Adipocyte (in vitro differentiated cells): Measurements from ENCODE around the gene AGXT.

Experiments
- DNase-seq: peaks from one replicate; pipeline ENCODE4 v3.0.0-alpha.2; 2015; ENCODE audit warnings: low read depth
- H3K27me3 ChIP-seq: replicated peaks from 2 replicates; pipeline ENCODE4 v1.7.0; 2013; ENCODE audit warnings: mild to moderate bottlenecking, low read length, moderate library complexity; ENCODE audit not compliant: control insufficient read depth, insufficient read depth
- H3K36me3 ChIP-seq: 2 replicates; pipeline ENCODE4 v1.7.0; 2013; ENCODE audit warnings: low read length, mild to moderate bottlenecking, moderate library complexity; ENCODE audit not compliant: control insufficient read depth, insufficient read depth, severe bottlenecking
- H3K4me1 ChIP-seq: 2 replicates; pipeline ENCODE4 v1.7.0; 2013; ENCODE audit warnings: mild to moderate bottlenecking, low read length, moderate library complexity; ENCODE audit not compliant: control insufficient read depth, insufficient read depth
- H3K4me3 ChIP-seq: 2 replicates; pipeline ENCODE4 v1.7.0; 2013; ENCODE audit warnings: mild to moderate bottlenecking, low read length, moderate library complexity
- H3K9ac ChIP-seq: 2 replicates; pipeline ENCODE4 v1.7.0; 2013; ENCODE audit warnings: mild to moderate bottlenecking, low read length, moderate library complexity
- H3K9me3 ChIP-seq: 2 replicates; pipeline ENCODE4 v1.7.0; 2013; ENCODE audit warnings: mild to moderate bottlenecking, low read length, moderate library complexity; ENCODE audit not compliant: control insufficient read depth

AGXT gene

DNA sequence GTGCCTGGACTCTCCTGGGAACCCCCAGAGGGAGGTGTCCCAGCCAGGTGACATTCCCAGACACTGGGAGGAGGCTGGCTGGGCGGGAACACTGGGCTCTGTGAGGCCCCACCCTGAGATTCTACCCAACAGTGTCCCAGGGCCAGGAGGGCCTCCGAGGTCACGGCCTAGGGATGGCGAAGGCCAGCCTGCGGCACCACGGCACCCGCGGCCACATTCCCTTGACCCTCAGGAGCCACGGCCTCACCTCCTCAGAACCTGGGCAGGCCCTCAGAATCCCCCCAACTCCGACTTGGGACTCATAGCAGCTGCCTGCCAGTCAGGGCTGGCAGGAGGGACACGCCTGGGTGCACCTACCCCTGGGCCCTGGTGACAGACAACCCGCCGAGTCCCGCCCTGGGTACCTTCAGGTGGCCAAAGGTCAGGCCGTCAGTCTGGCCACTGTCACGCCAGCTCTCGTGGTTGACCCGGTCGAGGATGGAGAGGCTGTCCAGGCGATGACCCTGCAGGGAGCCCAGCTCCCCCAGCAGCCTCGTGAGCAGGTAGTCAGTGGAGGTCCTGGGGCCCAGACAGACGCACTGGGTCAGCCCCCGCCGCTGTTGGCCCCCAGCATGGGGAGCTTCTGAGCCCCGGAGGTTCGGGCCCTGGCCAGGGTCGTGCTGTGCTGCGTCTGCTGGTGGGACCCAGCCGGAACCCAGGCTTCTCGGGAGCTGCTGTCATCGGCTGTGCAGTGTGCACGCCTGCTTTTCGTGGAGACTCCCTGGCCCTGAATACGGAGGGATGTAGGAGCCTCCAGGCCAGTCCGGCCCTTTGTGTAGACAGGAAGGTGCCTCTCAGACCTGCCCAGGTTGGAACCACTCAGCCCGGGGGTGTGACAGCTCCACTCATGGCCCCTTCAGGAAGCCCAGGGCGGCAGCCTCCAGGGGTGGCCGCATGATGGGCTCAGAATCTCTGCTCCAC is 21.3 kb downstream of the AGXT start:
- Histone ChIP-seq H3K4me3 (no peak overlapping the region), H3K9ac (no peak overlapping the region), H3K4me1 (no peaks in the 10 kb centered on the region), H3K36me3 (no peaks in the 10 kb centered on the region), H3K9me3 (no peaks in the 10 kb centered on the region), H3K27me3 (no peaks in the 10 kb centered on the region)
- DNase-seq: no peak

DNA sequence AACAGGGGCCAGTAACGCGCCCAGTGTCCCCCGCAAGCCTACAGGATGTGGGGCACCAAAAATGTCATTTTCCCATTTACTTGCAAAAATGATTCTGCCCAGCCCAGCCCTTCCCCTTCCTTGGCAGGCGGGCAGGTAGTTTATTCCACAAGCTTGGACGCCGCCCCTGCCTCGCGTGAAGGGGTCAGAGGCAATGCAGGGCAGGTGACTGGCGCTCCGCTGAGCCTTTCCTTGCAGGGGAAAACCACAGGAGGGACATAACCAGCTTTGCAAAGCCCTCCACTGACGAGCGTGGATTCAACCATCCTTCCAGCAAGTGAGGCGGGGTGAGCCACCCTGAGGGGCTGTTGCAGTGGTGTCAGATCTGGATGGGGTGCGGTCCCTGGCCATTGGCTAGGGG is 22.1 kb downstream of the AGXT start:
- no peak overlapping the region for H3K4me3 ChIP-seq
- no peak for DNase-seq
- H3K36me3 ChIP-seq: no peaks in the 10 kb centered on the region
- H3K9ac ChIP-seq: no peak overlapping the region
- H3K9me3 ChIP-seq: no peaks in the 10 kb centered on the region
- H3K4me1 ChIP-seq: no peaks in the 10 kb centered on the region
- no peaks in the 10 kb centered on the region for H3K27me3 ChIP-seq

DNA sequence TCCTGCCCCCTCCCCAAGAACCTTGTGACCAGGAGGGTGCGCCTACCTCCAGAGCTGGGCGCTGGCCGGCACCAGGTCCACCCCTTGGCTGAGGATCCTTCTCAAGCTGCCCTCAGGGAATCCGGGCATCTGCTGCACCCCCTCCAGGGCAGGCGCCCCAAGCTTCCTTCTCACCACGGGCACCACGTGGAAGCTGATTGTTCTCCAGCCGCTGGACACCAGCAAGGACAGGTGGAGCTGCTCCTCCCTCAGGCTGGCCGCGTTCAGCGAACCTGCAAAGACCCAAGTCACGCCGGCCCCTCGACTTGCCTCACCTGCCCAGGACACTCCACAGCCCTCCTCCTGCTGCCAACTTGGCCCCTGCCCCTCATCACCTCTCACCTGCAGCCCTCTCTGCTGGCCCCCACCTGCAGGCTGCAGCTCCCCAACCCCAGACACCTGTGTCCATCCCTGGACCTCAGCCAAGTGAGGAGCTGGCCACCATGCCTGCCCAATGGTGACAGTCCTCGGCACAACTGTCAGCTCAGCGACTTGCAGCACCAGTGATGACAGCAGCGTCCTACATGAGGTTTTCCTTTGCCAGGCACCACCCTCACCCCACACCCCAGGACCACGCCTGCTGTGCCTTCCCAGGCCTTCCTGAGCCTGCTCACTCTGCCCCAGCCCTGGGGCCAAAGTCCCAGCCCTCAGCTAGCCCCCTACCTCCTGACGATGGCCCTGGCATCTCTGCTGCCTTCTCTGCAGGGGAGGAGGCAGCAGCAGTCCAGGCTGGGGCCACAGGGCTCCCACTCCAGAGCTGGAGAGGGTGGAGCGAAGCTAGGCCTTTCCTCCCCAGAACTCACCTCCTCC is 23.1 kb downstream of the AGXT start:
- Histone ChIP-seq H3K4me1 (no peaks in the 10 kb centered on the region), H3K4me3 (no peak overlapping the region), H3K9me3 (no peaks in the 10 kb centered on the region), H3K36me3 (no peaks in the 10 kb centered on the region), H3K9ac (no peak overlapping the region), H3K27me3 (no peaks in the 10 kb centered on the region)
- DNase-seq: no peak

- H3K9ac ChIP-seq: no peak overlapping the region
- no peaks in the 10 kb centered on the region for H3K4me1 ChIP-seq
- no peak overlapping the region for H3K4me3 ChIP-seq
- no peak for DNase-seq
- no peaks in the 10 kb centered on the region for H3K36me3 ChIP-seq
- no peaks in the 10 kb centered on the region for H3K27me3 ChIP-seq
- no peaks in the 10 kb centered on the region for H3K9me3 ChIP-seq
Observed at GRCh38 chr2:240892356-240892755, 23.7 kb downstream of the AGXT start.

DNA sequence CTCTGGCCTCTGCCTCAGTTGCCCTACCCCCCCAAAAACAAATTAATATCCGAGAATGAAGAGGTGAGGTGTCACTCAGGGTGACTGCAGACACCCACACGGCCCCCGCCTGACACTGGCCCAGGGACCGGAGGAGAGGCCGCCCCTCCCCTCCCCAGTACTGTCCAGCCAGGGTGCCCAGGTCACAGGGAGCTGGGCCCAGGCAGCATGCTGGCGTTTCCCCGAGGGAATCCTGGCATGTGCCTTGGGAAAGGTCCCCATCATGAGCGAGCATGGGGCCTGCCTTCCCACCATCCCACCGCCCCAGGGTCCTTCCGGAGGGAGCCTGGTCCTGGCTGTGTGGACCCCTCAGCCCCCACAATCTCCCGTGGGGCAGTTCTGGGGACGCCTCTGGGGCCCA is 24.3 kb downstream of the AGXT start:
- Histone ChIP-seq H3K9ac (no peak overlapping the region), H3K27me3 (no peaks in the 10 kb centered on the region), H3K9me3 (no peaks in the 10 kb centered on the region), H3K4me1 (no peaks in the 10 kb centered on the region), H3K36me3 (no peaks in the 10 kb centered on the region), H3K4me3 (no peak overlapping the region)
- no peak for DNase-seq

GRCh38 chr2:240893363-240893844 is 24.8 kb downstream of the AGXT start:
- Histone ChIP-seq H3K27me3 (no peaks in the 10 kb centered on the region), H3K9ac (no peak overlapping the region), H3K4me3 (no peak overlapping the region), H3K4me1 (no peaks in the 10 kb centered on the region), H3K9me3 (no peaks in the 10 kb centered on the region), H3K36me3 (no peaks in the 10 kb centered on the region)
- DNase-seq: peak; percentile 25

GRCh38 chr2:240894006-240894405 is 25.4 kb downstream of the AGXT start:
- Histone ChIP-seq H3K36me3 (no peaks in the 10 kb centered on the region), H3K4me1 (no peaks in the 10 kb centered on the region), H3K27me3 (no peaks in the 10 kb centered on the region), H3K9me3 (no peaks in the 10 kb centered on the region), H3K4me3 (no peak overlapping the region), H3K9ac (no peak overlapping the region)
- no peak for DNase-seq

GRCh38 chr2:240894836-240895558 is 26.4 kb downstream of the AGXT start:
- Histone ChIP-seq H3K9ac (no peak overlapping the region), H3K27me3 (no peaks in the 10 kb centered on the region), H3K4me3 (no peak overlapping the region), H3K36me3 (no peaks in the 10 kb centered on the region), H3K9me3 (no peaks in the 10 kb centered on the region), H3K4me1 (no peaks in the 10 kb centered on the region)
- DNase-seq: no peak

DNA sequence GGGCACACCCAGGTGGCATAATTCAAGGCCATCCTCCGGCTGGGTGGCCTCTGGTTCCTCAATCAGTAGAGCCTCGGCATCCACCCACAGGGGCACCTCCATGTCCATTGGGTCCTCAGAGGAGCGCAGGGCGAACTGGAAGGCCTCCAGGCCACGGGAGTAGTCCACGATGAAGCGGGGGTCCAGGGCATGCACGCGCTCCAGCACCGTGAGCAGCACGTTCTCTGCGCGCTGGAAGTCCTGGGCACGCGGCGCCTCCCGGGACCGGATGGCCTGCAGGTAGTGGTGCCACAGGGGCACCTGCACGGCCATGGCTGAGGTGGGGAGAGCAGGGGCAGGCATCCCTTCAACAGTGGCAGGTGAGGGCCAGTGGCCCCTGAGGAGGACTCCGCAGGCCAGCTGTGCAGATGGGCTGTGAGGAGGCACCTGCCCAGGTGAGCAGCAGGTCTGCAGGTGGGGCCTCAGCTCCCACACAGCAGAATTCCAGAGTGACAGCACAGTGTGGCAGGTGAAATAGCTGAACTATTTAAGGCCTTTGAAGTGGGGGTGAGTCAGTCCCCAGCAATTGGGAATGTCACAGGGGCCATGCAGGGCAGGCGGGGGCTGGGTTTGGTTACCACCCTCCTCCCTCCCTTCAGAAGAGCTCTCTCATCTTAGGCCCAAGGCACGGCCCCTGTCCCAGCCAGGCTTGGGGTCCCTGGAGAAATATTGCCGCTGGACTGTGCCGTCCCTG is 27.2 kb downstream of the AGXT start, which contains the start of gene MAB21L4:
TSS of gene MAB21L4 (minus strand) at position 501 of the 733 bp plus-strand sequence. CDS start at position 342, 159 bp downstream.
- Histone ChIP-seq H3K27me3 (no peaks in the 10 kb centered on the region), H3K4me3 (no peak within 1 kb of the TSS), H3K9ac (no peak within 1 kb of the TSS), H3K36me3 (no peaks in the 10 kb centered on the region), H3K4me1 (no peaks in the 10 kb centered on the region), H3K9me3 (peaks cover 7% of the 10 kb centered on the region)
- DNase-seq: no peak

DNA sequence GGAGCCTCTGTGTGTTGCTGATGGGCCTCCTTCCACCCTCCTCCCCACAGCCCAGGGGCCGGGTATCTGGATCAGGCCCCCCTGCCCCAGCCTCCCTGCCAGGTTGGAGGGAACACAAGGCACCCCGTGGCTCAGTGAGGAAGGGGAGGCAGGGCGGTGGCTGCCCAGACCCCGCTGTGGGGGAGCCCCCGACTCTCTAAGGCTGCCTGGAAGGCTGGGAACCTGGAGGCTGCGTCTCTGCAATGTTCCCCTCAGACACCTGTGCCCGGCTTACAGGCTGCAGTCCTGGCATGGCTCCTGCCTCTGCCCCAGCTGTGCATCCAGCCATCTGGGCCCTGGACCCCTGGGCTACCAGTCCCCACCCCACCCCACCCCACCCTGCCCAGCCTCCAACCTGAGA is 27.8 kb downstream of the AGXT start:
- no peak for DNase-seq
- Histone ChIP-seq H3K9me3 (peaks cover 11% of the 10 kb centered on the region), H3K4me1 (no peaks in the 10 kb centered on the region), H3K27me3 (no peaks in the 10 kb centered on the region), H3K36me3 (no peaks in the 10 kb centered on the region), H3K4me3 (no peak overlapping the region), H3K9ac (no peak overlapping the region)
